CD4-positive, alpha-beta T cell (primary cell): ENCODE measurements around the gene IL17C. TPM values are rescaled to one million over a fixed set of nuclear protein-coding genes. Genes with fewer than 3 reads are reported as not detected.

Experiments
- ATAC-seq: fragments of 200-7000 bp; cut with Tn5 transposase; one replicate; pipeline ENCODE4 v1.10.0; 2022; ENCODE audit warnings: mild to moderate bottlenecking; ENCODE audit not compliant: poor library complexity
- CTCF ChIA-PET: fragments of 350-600 bp; sonication (Branson Sonifier 250); formaldehyde crosslinking; loops from one replicate; lab custom pipeline; 2021; ENCODE audit warnings: antibody characterized with exemption, inconsistent platforms; lab: Charles Lee
- POLR2A ChIA-PET: fragments of 350-600 bp; sonication (Branson Sonifier 250); formaldehyde crosslinking; loops from one replicate; lab custom pipeline; 2021; ENCODE audit warnings: antibody characterized with exemption, inconsistent platforms; lab: Charles Lee
- DNase-seq, 14 experiments: peaks; one replicate each; pipeline ENCODE4 v3.0.0-alpha.2; 2013 to 2020; ENCODE audit warnings: mixed read lengths in 2 of 14
- H3K27ac ChIP-seq, 2 donors: one replicate each; pipeline versions ENCODE4 v1.5.1 to v1.7.0; 2013; ENCODE audit warnings: low read length in 2 of 2, low read depth in 1 of 2, mild to moderate bottlenecking in 1 of 2
- H3K27me3 ChIP-seq, 2 experiments: 1 replicate in 1 of 2; 2 replicates in 1 of 2; pipeline versions ENCODE4 v1.6.1 to v1.7.0; 2013; ENCODE audit warnings: low read length in 2 of 2, control low read depth in 1 of 2, mild to moderate bottlenecking in 1 of 2, moderate library complexity in 1 of 2; ENCODE audit not compliant: insufficient read depth in 2 of 2, control insufficient read depth in 1 of 2
- H3K36me3 ChIP-seq: one replicate; pipeline ENCODE4 v1.6.1; 2013; ENCODE audit warnings: low read length, control low read depth; ENCODE audit not compliant: insufficient read depth
- H3K4me1 ChIP-seq: one replicate; pipeline ENCODE4 v1.6.1; 2013; ENCODE audit warnings: low read length, control low read depth; ENCODE audit not compliant: insufficient read depth
- H3K4me3 ChIP-seq: one replicate; pipeline ENCODE4 v1.5.1; 2013; ENCODE audit warnings: mild to moderate bottlenecking, low read length, moderate library complexity
- H3K9me3 ChIP-seq, 2 experiments: 1 replicate in 1 of 2; 2 replicates in 1 of 2; pipeline versions ENCODE4 v1.6.1 to v1.7.0; 2013; ENCODE audit warnings: low read length in 2 of 2, mild to moderate bottlenecking in 2 of 2, control low read depth in 1 of 2, moderate library complexity in 1 of 2; ENCODE audit not compliant: control insufficient read depth in 1 of 2, insufficient read depth in 1 of 2
- H3K27ac Mint-ChIP-seq: one replicate; pipeline ENCODE4 v1.8.0; 2020; ENCODE audit warnings: mixed read lengths
- H3K27me3 Mint-ChIP-seq: one replicate; pipeline ENCODE4 v1.8.0; 2021; ENCODE audit warnings: mixed read lengths
- H3K36me3 Mint-ChIP-seq: one replicate; pipeline ENCODE4 v1.8.0; 2021; ENCODE audit warnings: low read depth, mixed read lengths
- H3K4me1 Mint-ChIP-seq: one replicate; pipeline ENCODE4 v1.8.0; 2021; ENCODE audit warnings: low read depth, mixed read lengths
- H3K4me3 Mint-ChIP-seq: one replicate; pipeline ENCODE4 v1.8.0; 2020; ENCODE audit warnings: mild to moderate bottlenecking, mixed read lengths
- H3K9me3 Mint-ChIP-seq: one replicate; pipeline ENCODE4 v1.8.0; 2020; ENCODE audit warnings: mixed read lengths
- intact Hi-C, 2 experiments: fragments of 100-400 bp; cut with DNase I in 1 of 2; cut with micrococcal nuclease in 1 of 2; formaldehyde crosslinking; loops; one replicate each; pipeline versions ENCODE4 v1.15.1 to v1.9.0; 2023 to 2025; cut with DNase I, micrococcal nuclease
- total RNA-seq, 174 experiments: library from RNA in 2 of 174; stranded (reverse) in 2 of 174; gene quantifications; one replicate each; pipeline ENCODE4 v1.2.3 and lab custom pipeline; 2021 to 2026
- TF ChIP-seq, protein P1 (sequence below): fragments of 200-600 bp; IDR thresholded peaks from one replicate; pipeline ENCODE4 v1.8.0; 2022; ENCODE audit warnings: antibody characterized with exemption, mild to moderate bottlenecking

The IL17C gene
- total RNA-seq, 2 experiments from 2014 or later, result 0.77 TPM; not detected in 1

GRCh38 chr16:88631384-88631783, 7.0 kb upstream of the IL17C start:
- no peak overlapping the region for H3K4me3 Mint-ChIP-seq

DNA sequence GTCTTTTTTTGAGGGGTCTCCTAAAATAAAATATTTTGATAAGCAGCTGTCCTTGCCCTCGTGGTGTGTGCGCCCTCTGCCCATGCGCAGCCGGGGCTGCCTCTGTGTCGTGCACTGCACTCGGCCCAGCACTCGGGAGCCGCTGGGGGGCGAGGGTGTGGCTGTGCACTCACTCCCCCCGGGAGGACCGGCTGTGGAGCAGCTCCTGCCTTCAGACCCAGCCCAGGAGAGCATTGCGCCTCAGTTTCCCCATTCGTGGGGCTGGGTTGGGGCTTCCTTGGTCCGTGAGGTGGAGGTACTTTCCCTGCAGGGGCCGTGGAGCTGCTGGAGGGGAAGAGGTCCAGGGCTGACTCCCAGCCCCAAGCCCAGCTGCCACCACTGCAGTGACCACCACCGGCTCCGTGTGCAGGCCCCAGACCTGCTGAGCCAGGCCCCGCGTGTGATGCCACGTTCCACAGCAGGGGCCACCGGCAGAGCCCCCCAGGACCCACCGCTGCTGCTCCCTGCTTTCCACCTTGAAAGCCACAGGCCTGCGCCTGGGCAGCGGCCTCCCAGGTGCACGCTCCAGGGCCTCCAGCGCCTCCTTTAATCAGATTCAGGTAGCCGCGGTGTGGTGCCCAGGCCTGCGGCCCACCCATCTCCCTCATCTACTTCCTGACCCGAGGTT, 6.3 kb upstream of the IL17C start:
- CTCF ChIA-PET, result interaction anchor here (1.2 kb wide), 1 partner anchor 12 kb away, joined by 3 read pairs; no protein-coding TSS in a partner anchor
- Histone ChIP-seq H3K4me1 (peaks cover 40% of the 10 kb centered on the region), H3K27me3 (no peaks in the 10 kb centered on the region), H3K9me3 (peaks cover 0 to 3% of the 10 kb centered on the region in 2 experiments), H3K36me3 (peaks cover 40% of the 10 kb centered on the region), H3K27ac (no peak overlapping the region), H3K4me3 (no peak overlapping the region)
- Mint-ChIP-seq H3K36me3 (peaks cover 41% of the 10 kb centered on the region), H3K4me3 (no peak overlapping the region), H3K27me3 (peaks cover under 1% of the 10 kb centered on the region), H3K4me1 (peaks cover 11% of the 10 kb centered on the region), H3K9me3 (no peaks in the 10 kb centered on the region), H3K27ac (no peak overlapping the region)
- intact Hi-C loops, result loop anchor here in 1 of 2 experiments (5.0 to 10.0 kb wide), 2 partner anchors 47 to 70 kb away; no protein-coding TSS in a partner anchor
- no peak for DNase-seq
- TF ChIP-seq, protein P1, sequence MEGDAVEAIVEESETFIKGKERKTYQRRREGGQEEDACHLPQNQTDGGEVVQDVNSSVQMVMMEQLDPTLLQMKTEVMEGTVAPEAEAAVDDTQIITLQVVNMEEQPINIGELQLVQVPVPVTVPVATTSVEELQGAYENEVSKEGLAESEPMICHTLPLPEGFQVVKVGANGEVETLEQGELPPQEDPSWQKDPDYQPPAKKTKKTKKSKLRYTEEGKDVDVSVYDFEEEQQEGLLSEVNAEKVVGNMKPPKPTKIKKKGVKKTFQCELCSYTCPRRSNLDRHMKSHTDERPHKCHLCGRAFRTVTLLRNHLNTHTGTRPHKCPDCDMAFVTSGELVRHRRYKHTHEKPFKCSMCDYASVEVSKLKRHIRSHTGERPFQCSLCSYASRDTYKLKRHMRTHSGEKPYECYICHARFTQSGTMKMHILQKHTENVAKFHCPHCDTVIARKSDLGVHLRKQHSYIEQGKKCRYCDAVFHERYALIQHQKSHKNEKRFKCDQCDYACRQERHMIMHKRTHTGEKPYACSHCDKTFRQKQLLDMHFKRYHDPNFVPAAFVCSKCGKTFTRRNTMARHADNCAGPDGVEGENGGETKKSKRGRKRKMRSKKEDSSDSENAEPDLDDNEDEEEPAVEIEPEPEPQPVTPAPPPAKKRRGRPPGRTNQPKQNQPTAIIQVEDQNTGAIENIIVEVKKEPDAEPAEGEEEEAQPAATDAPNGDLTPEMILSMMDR, result no peak
- POLR2A ChIA-PET, result interaction anchor here (3.4 kb wide), 1 partner anchor 12 kb away, joined by 15 read pairs; no protein-coding TSS in a partner anchor
- no peak for ATAC-seq

More at GRCh38 chr16:88631384-88631783, 7.0 kb upstream of the IL17C start:
- Histone ChIP-seq H3K27me3 (no peaks in the 10 kb centered on the region), H3K9me3 (no peaks in the 10 kb centered on the region), H3K4me3 (no peak overlapping the region), H3K36me3 (peaks cover 45% of the 10 kb centered on the region), H3K4me1 (peaks cover 35% of the 10 kb centered on the region), H3K27ac (no peak overlapping the region)
- Mint-ChIP-seq H3K9me3 (no peaks in the 10 kb centered on the region), H3K27ac (no peak overlapping the region), H3K4me1 (peaks cover 10% of the 10 kb centered on the region), H3K27me3 (no peaks in the 10 kb centered on the region), H3K36me3 (peaks cover 47% of the 10 kb centered on the region)
- POLR2A ChIA-PET, result interaction anchor here (3.4 kb wide), 1 partner anchor 11 kb away, joined by 15 read pairs; no protein-coding TSS in a partner anchor
- CTCF ChIA-PET, result interaction anchor here (1.2 kb wide), 1 partner anchor 11 kb away, joined by 3 read pairs; no protein-coding TSS in a partner anchor
- intact Hi-C loops, result loop anchor here in 1 of 2 experiments (5.0 to 10.0 kb wide), 2 partner anchors 47 to 71 kb away; no protein-coding TSS in a partner anchor
- DNase-seq (peak in 1 of 14 experiments; percentile 4), ATAC-seq (no peak)
- TF ChIP-seq, protein P1, result no peak

GRCh38 chr16:88632587-88632930, 5.8 kb upstream of the IL17C start:
- no peak overlapping the region for H3K4me3 Mint-ChIP-seq
- H3K36me3 Mint-ChIP-seq, result peaks cover 39% of the 10 kb centered on the region
- TF ChIP-seq, protein P1, result no peak
- peaks cover 0 to 1% of the 10 kb centered on the region in 2 experiments for H3K27me3 ChIP-seq
- no peak overlapping the region for H3K4me3 ChIP-seq
- H3K9me3 ChIP-seq, result peaks cover 0 to 8% of the 10 kb centered on the region in 2 experiments
- H3K4me1 Mint-ChIP-seq, result peaks cover 16% of the 10 kb centered on the region
- ATAC-seq, result no peak
- H3K4me1 ChIP-seq, result peaks cover 45% of the 10 kb centered on the region
- peaks cover 6% of the 10 kb centered on the region for H3K27me3 Mint-ChIP-seq
- intact Hi-C loops, result loop anchor here in 1 of 2 experiments (5.0 to 10.0 kb wide), 2 partner anchors 48 to 70 kb away; no protein-coding TSS in a partner anchor
- ChIA-PET POLR2A (interaction anchor here (1.0 to 3.4 kb wide), 2 partner anchors 10 to 13 kb away, joined by 4 to 15 read pairs; no protein-coding TSS in a partner anchor), CTCF (interaction anchor here (1.4 kb wide), 1 partner anchor 12 kb away, joined by 8 read pairs; no protein-coding TSS in a partner anchor)
- DNase-seq, result no peak
- peaks cover 35% of the 10 kb centered on the region for H3K36me3 ChIP-seq
- H3K27ac ChIP-seq, result no peak overlapping the region
- H3K27ac Mint-ChIP-seq, result no peak overlapping the region
- no peaks in the 10 kb centered on the region for H3K9me3 Mint-ChIP-seq
